Gastrocnemius medialis (tissue), 4 donors: ENCODE data around the gene HMGCLL1.

Experiments
- POLR2A ChIP-seq, 2 donors: fragments of 450-650 bp; IDR thresholded peaks; one replicate each; pipeline ENCODE4 v1.6.1; 2017; ENCODE audit warnings: antibody characterized with exemption in 2 of 2, mild to moderate bottlenecking in 2 of 2, moderate library complexity in 2 of 2
- TF ChIP-seq, protein P1 (sequence below), 5 experiments: fragments of 450-650 bp in 3 of 5; fragments of 200-600 bp in 2 of 5; sonication (generic) in 2 of 5; IDR thresholded peaks in 4 of 5; conservative IDR thresholded peaks in 1 of 5; 1 replicate in 4 of 5; 2 replicates in 1 of 5; pipeline ENCODE4 v1.5.1; 2016 to 2019; ENCODE audit warnings: antibody characterized with exemption in 5 of 5, mild to moderate bottlenecking in 3 of 5, moderate library complexity in 3 of 5

DNA sequence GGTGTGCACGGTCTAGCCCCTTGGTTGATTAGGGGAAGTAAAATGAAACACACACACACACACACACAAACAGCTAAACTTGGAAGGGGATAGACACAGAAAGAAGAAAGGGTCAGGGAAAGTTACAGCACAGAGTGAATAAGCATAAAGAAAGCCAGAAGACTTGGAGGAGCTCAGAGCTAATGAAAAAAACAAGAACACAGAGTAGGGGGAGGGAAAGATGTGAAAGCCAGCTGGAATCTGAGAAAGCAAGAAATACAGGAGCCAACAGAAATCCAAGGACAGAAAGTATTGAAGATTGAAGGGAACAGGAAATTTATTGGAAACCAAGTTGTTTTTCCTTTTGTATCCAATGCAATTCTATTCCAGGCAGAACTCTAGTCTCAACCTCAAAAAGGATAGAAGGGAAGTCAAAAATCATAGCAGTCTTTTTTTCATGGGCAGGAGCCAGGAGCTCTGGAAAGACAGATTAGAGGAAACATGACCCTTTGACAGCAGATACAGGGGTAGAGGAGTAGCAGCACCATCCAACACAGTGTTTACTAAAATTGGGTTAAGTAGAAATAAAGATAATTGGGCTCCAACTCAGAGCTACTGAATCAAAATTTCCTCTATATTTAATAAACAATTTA is 10.1 kb downstream of the HMGCLL1 start:
- TF ChIP-seq, protein P1, sequence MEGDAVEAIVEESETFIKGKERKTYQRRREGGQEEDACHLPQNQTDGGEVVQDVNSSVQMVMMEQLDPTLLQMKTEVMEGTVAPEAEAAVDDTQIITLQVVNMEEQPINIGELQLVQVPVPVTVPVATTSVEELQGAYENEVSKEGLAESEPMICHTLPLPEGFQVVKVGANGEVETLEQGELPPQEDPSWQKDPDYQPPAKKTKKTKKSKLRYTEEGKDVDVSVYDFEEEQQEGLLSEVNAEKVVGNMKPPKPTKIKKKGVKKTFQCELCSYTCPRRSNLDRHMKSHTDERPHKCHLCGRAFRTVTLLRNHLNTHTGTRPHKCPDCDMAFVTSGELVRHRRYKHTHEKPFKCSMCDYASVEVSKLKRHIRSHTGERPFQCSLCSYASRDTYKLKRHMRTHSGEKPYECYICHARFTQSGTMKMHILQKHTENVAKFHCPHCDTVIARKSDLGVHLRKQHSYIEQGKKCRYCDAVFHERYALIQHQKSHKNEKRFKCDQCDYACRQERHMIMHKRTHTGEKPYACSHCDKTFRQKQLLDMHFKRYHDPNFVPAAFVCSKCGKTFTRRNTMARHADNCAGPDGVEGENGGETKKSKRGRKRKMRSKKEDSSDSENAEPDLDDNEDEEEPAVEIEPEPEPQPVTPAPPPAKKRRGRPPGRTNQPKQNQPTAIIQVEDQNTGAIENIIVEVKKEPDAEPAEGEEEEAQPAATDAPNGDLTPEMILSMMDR (IDR thresholded peaks at IDR 0.05 in 4 of 5, conservative IDR thresholded peaks at IDR 0.05 in 1 of 5), result no peak
- TF ChIP-seq POLR2A (IDR thresholded peaks at IDR 0.05), result no peak
